BLaER1 treated with 17β-estradiol and CSF1 and Interleukin-3, amounts not matched to agents 10 nM and 100 nM (cell line): ENCODE results near the gene AAR2.

ENCODE experiments used
- H3K27ac ChIP-seq, 11 experiments: shearing (Covaris generic); formaldehyde crosslinking; 2 replicates each; pipeline ENCODE4 v1.8.1; 2022
- H3K27me3 ChIP-seq, 11 experiments: shearing (Covaris generic); formaldehyde crosslinking; 2 replicates each; pipeline ENCODE4 v1.8.1; 2022
- H3K36me3 ChIP-seq, 11 experiments: shearing (Covaris generic); formaldehyde crosslinking; 2 replicates each; pipeline ENCODE4 v1.8.1; 2022
- H3K4me1 ChIP-seq, 10 experiments: shearing (Covaris generic); formaldehyde crosslinking; 2 replicates each; pipeline ENCODE4 v1.8.1; 2022
- H3K4me2 ChIP-seq, 11 experiments: shearing (Covaris generic); formaldehyde crosslinking; 2 replicates each; pipeline ENCODE4 v1.8.1; 2022
- H3K4me3 ChIP-seq, 10 experiments: shearing (Covaris generic); formaldehyde crosslinking; 2 replicates each; pipeline ENCODE4 v1.8.1; 2022
- H3K9ac ChIP-seq, 11 experiments: shearing (Covaris generic); formaldehyde crosslinking; 2 replicates each; pipeline ENCODE4 v1.8.1; 2022
- H3K9me3 ChIP-seq, 11 experiments: shearing (Covaris generic); formaldehyde crosslinking; replicated peaks in 1 of 11; 2 replicates each; pipeline ENCODE4 v1.8.1; 2022
- H4K20me1 ChIP-seq, 11 experiments: shearing (Covaris generic); formaldehyde crosslinking; 2 replicates each; pipeline ENCODE4 v1.8.1; 2022
- Cebpa-rat ChIP-seq, 11 experiments: shearing (Covaris generic); IDR thresholded peaks; 2 replicates each; pipeline ENCODE4 v1.8.1; 2022

Gene AAR2

GRCh38 chr20:36248836-36249235 lies 12.6 kb downstream of the AAR2 start:
- peaks cover 96 to 100% (median 99%) of the 10 kb centered on the region in 11 experiments for H3K36me3 ChIP-seq

GRCh38 chr20:36249450-36249849 lies 13.2 kb downstream of the AAR2 start:
- Histone ChIP-seq H3K4me1 (no peaks in the 10 kb centered on the region), H3K36me3 (peaks cover 94 to 100% (median 99%) of the 10 kb centered on the region in 11 experiments), H3K27ac (no peak overlapping the region), H3K4me2 (no peak overlapping the region), H3K27me3 (no peaks in the 10 kb centered on the region), H4K20me1 (peaks cover 56 to 100% (median 90%) of the 10 kb centered on the region in 11 experiments; a peak in 21 of 22 replicates), H3K9me3 (no peaks in the 10 kb centered on the region), H3K4me3 (no peak overlapping the region), H3K9ac (no peak overlapping the region)
- no peak for TF ChIP-seq Cebpa-rat (IDR thresholded peaks at IDR 0.05)

More at GRCh38 chr20:36248836-36249235, 12.6 kb downstream of the AAR2 start:
- Histone ChIP-seq H3K9me3 (no peaks in the 10 kb centered on the region), H3K4me1 (no peaks in the 10 kb centered on the region), H3K4me3 (no peak overlapping the region), H3K27ac (no peak overlapping the region), H3K27me3 (no peaks in the 10 kb centered on the region), H3K4me2 (no peak overlapping the region), H3K9ac (no peak overlapping the region), H4K20me1 (peaks cover 57 to 100% (median 90%) of the 10 kb centered on the region in 11 experiments; a peak in 21 of 22 replicates)
- no peak for TF ChIP-seq Cebpa-rat (IDR thresholded peaks at IDR 0.05)

GRCh38 chr20:36251426-36251825 lies 15.1 kb downstream of the AAR2 start:
- H3K36me3 ChIP-seq = peaks cover 90 to 100% (median 99%) of the 10 kb centered on the region in 11 experiments
- TF ChIP-seq Cebpa-rat (IDR thresholded peaks at IDR 0.05) = no peak

GRCh38 chr20:36252511-36252910 lies 16.2 kb downstream of the AAR2 start:
- H3K36me3 ChIP-seq = peaks cover 90 to 100% (median 99%) of the 10 kb centered on the region in 11 experiments
- H3K4me1 ChIP-seq = no peaks in the 10 kb centered on the region
- no peak overlapping the region for H3K4me2 ChIP-seq
- H4K20me1 ChIP-seq = peaks cover 50 to 89% (median 81%) of the 10 kb centered on the region in 11 experiments; a peak in 21 of 22 replicates
- no peaks in the 10 kb centered on the region for H3K9me3 ChIP-seq
- no peak overlapping the region for H3K27ac ChIP-seq
- no peaks in the 10 kb centered on the region for H3K27me3 ChIP-seq
- TF ChIP-seq Cebpa-rat (IDR thresholded peaks at IDR 0.05) = no peak
- H3K4me3 ChIP-seq = no peak overlapping the region
- no peak overlapping the region for H3K9ac ChIP-seq

More at GRCh38 chr20:36251426-36251825, 15.1 kb downstream of the AAR2 start:
- no peak overlapping the region for H3K4me2 ChIP-seq
- no peaks in the 10 kb centered on the region for H3K27me3 ChIP-seq
- peaks cover 55 to 100% (median 91%) of the 10 kb centered on the region in 11 experiments; a peak in 21 of 22 replicates for H4K20me1 ChIP-seq
- H3K9ac ChIP-seq = no peak overlapping the region
- no peak overlapping the region for H3K4me3 ChIP-seq
- H3K4me1 ChIP-seq = no peaks in the 10 kb centered on the region
- no peaks in the 10 kb centered on the region for H3K9me3 ChIP-seq
- H3K27ac ChIP-seq = no peak overlapping the region

- H3K36me3 ChIP-seq = peaks cover 86 to 100% (median 97%) of the 10 kb centered on the region in 11 experiments
- H3K9ac ChIP-seq = no peak overlapping the region
Observed at GRCh38 chr20:36253036-36253435, 16.8 kb downstream of the AAR2 start.

GRCh38 chr20:36254076-36254475 lies 17.8 kb downstream of the AAR2 start:
- Histone ChIP-seq H3K9me3 (no peaks in the 10 kb centered on the region), H3K27ac (no peak overlapping the region), H3K9ac (no peak overlapping the region), H4K20me1 (peaks cover 40 to 75% (median 65%) of the 10 kb centered on the region in 11 experiments; a peak in 21 of 22 replicates), H3K27me3 (no peaks in the 10 kb centered on the region), H3K4me3 (no peak overlapping the region), H3K4me1 (no peaks in the 10 kb centered on the region), H3K4me2 (no peak overlapping the region), H3K36me3 (peaks cover 78 to 93% (median 87%) of the 10 kb centered on the region in 11 experiments)
- TF ChIP-seq Cebpa-rat (IDR thresholded peaks at IDR 0.05) = no peak

More at GRCh38 chr20:36253036-36253435, 16.8 kb downstream of the AAR2 start:
- no peaks in the 10 kb centered on the region for H3K9me3 ChIP-seq
- no peak overlapping the region for H3K27ac ChIP-seq
- no peak overlapping the region for H3K4me2 ChIP-seq
- peaks cover 49 to 84% (median 75%) of the 10 kb centered on the region in 11 experiments; a peak in 21 of 22 replicates for H4K20me1 ChIP-seq
- H3K4me3 ChIP-seq = no peak overlapping the region
- H3K27me3 ChIP-seq = no peaks in the 10 kb centered on the region
- no peak for TF ChIP-seq Cebpa-rat (IDR thresholded peaks at IDR 0.05)
- H3K4me1 ChIP-seq = no peaks in the 10 kb centered on the region

GRCh38 chr20:36255445-36255844 lies 19.2 kb downstream of the AAR2 start:
- H3K36me3 ChIP-seq = peaks cover 66 to 79% (median 74%) of the 10 kb centered on the region in 11 experiments
- no peak overlapping the region for H3K27ac ChIP-seq
- no peak for TF ChIP-seq Cebpa-rat (IDR thresholded peaks at IDR 0.05)

GRCh38 chr20:36259177-36260061 lies 23.1 kb downstream of the AAR2 start:
- no peaks in the 10 kb centered on the region for H3K4me1 ChIP-seq
- H3K9me3 ChIP-seq = no peaks in the 10 kb centered on the region
- H3K4me3 ChIP-seq = no peak overlapping the region
- no peak overlapping the region for H3K4me2 ChIP-seq
- no peak for TF ChIP-seq Cebpa-rat (IDR thresholded peaks at IDR 0.05)
- no peak overlapping the region for H3K9ac ChIP-seq
- H3K27me3 ChIP-seq = no peaks in the 10 kb centered on the region
- H3K36me3 ChIP-seq = peaks cover 29 to 40% (median 35%) of the 10 kb centered on the region in 11 experiments
- H3K27ac ChIP-seq = no peak overlapping the region
- H4K20me1 ChIP-seq = peaks cover under 1 to 24% (median 17%) of the 10 kb centered on the region in 11 experiments; a peak in 21 of 22 replicates

More at GRCh38 chr20:36255445-36255844, 19.2 kb downstream of the AAR2 start:
- H3K9me3 ChIP-seq = no peaks in the 10 kb centered on the region
- H3K4me3 ChIP-seq = no peak overlapping the region
- no peak overlapping the region for H3K4me2 ChIP-seq
- H4K20me1 ChIP-seq = peaks cover 34 to 62% (median 57%) of the 10 kb centered on the region in 11 experiments; a peak in 21 of 22 replicates
- H3K9ac ChIP-seq = no peak overlapping the region
- H3K4me1 ChIP-seq = no peaks in the 10 kb centered on the region
- H3K27me3 ChIP-seq = no peaks in the 10 kb centered on the region

- no peak overlapping the region for H3K4me2 ChIP-seq
- no peak overlapping the region for H3K27ac ChIP-seq
- H4K20me1 ChIP-seq = peaks cover 0 to 15% (median 8%) of the 10 kb centered on the region in 11 experiments; a peak in 17 of 22 replicates
- H3K4me3 ChIP-seq = no peak overlapping the region
- no peaks in the 10 kb centered on the region for H3K9me3 ChIP-seq
- peaks cover 20 to 31% (median 26%) of the 10 kb centered on the region in 11 experiments for H3K36me3 ChIP-seq
- no peaks in the 10 kb centered on the region for H3K27me3 ChIP-seq
- TF ChIP-seq Cebpa-rat (IDR thresholded peaks at IDR 0.05) = no peak
- no peak overlapping the region for H3K9ac ChIP-seq
- H3K4me1 ChIP-seq = no peaks in the 10 kb centered on the region
Observed at GRCh38 chr20:36260316-36260715, 24.0 kb downstream of the AAR2 start.
